Sigmoid colon (tissue), 7 donors: ENCODE results near the gene TTLL11. TPM values are rescaled to one million over a fixed set of nuclear protein-coding genes. Genes with fewer than 3 reads are reported as not detected.

Experiments used
- DNase-seq: peaks from one replicate; pipeline ENCODE4 v3.0.0-alpha.2; 2019
- H3K27ac ChIP-seq, 4 donors: fragments of 200-600 bp; sonication (generic); one replicate each; pipeline ENCODE4 v1.5.1; 2016 to 2019; ENCODE audit warnings: mild to moderate bottlenecking in 1 of 4
- H3K27me3 ChIP-seq, 3 donors: fragments of 200-600 bp; sonication (generic); one replicate each; pipeline ENCODE4 v1.5.1; 2019; ENCODE audit warnings: mild to moderate bottlenecking in 1 of 3
- H3K36me3 ChIP-seq, 4 donors: fragments of 200-600 bp; sonication (generic); one replicate each; pipeline ENCODE4 v1.5.1; 2016 to 2019
- H3K4me1 ChIP-seq, 4 donors: fragments of 200-600 bp; sonication (generic); one replicate each; pipeline ENCODE4 v1.5.1; 2017 to 2019
- H3K4me3 ChIP-seq, 4 donors: fragments of 200-600 bp; sonication (generic); one replicate each; pipeline ENCODE4 v1.5.1; 2017 to 2019; ENCODE audit warnings: mild to moderate bottlenecking in 2 of 4, moderate library complexity in 1 of 4
- H3K9me3 ChIP-seq, 4 donors: fragments of 200-600 bp in 3 of 4; sonication (generic) in 3 of 4; one replicate each; pipeline versions ENCODE4 v1.5.1 to v1.6.1; 2013 to 2019
- EP300 ChIP-seq, 4 donors: sonication (generic); formaldehyde crosslinking; IDR thresholded peaks; one replicate each; pipeline ENCODE4 v1.6.1; 2017; ENCODE audit warnings: antibody characterized with exemption in 4 of 4
- POLR2A ChIP-seq, 2 donors: fragments of 450-650 bp; IDR thresholded peaks; one replicate each; pipeline ENCODE4 v1.6.1; 2016; ENCODE audit warnings: antibody characterized with exemption in 2 of 2, mild to moderate bottlenecking in 2 of 2, moderate library complexity in 2 of 2
- POLR2AphosphoS5 ChIP-seq, 4 donors: sonication (generic); formaldehyde crosslinking; IDR thresholded peaks; one replicate each; pipeline ENCODE4 v1.6.1; 2017; ENCODE audit warnings: antibody characterized with exemption in 4 of 4
- WGBS, 2 donors: extraction: QIAGEN DNeasy Blood & Tissue Kit; methylation state at CpG; one replicate each; pipeline ENCODE4 v1.1.7; 2013; 5-methylcytosine and 5-hydroxymethylcytosine counted together
- intact Hi-C: fragments of 100-400 bp; cut with DNase I; formaldehyde crosslinking; loops from one replicate; pipeline ENCODE4 v1.15.1; 2023
- polyA plus RNA-seq, 3 donors: library from polyadenylated mRNA; stranded (reverse); fragments of 200-250 nt; gene quantifications; one replicate each; pipeline ENCODE4 v1.2.3, GENCODE V29; 2013
- total RNA-seq, 4 donors: library from RNA; depleted of rRNA; stranded (reverse); fragments of >200 nt; gene quantifications; one replicate each; pipeline ENCODE4 v1.1.0, GENCODE V29; 2016
- TF ChIP-seq, protein P1 (sequence below), 4 experiments: fragments of 450-650 bp in 3 of 4; fragments of 200-600 bp in 1 of 4; IDR thresholded peaks; one replicate each; pipeline ENCODE4 v1.5.1; 2016 to 2019; ENCODE audit warnings: antibody characterized with exemption in 4 of 4, mild to moderate bottlenecking in 3 of 4, moderate library complexity in 2 of 4
- donor health status: healthy with polysubstance abuse.
- donor health status: Bipolar disorder and iron deficiency.
- donor health status: healthy.

The TTLL11 gene
- total and polyA plus RNA-seq, 7 donors, result 4.2 to 40.7 (median 27.6) TPM

DNA sequence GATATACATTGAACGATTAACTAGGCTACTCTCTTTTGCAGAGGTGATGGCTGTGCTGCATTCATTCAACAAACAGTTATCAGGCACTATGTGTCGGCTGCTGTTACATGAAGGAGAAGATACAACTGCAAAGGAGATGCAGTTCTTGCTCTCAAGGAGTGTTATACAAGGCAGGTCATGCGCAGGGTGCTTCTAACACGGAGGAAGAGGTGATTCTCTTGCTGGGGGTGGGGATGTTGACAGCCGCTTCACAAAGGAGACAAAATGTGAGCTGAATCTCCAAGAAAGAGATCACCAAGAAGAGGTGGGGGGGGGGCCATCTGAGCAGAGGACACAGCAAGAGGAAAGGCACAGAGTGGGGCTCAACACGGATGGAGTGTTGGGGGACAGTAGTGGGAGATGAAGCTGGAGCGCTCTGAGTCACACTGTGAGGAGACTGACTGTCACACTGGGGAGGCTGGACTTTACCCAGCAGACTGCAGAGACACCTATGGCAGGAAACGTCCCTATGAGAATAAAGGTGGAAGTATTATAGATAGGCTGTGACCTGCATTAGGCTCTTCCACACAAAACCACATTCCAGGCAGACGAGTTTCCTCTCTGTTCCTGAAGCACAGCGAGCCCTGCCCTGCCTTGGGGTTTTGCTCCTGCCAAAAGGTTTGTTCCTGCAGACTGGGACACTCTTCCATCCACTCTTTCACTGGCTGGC is 45.6 kb upstream of the TTLL11 start:
- no peaks in the 10 kb centered on the region for H3K4me1 ChIP-seq
- intact Hi-C loops, result no loop called here
- H3K36me3 ChIP-seq, result peaks cover 6 to 24% (median 9%) of the 10 kb centered on the region in 4 donors
- no peak for DNase-seq
- no peak overlapping the region for H3K27ac ChIP-seq
- 59 to 81% methylated on average over 10 of the region's 10 CpGs for WGBS, 2 donors
- H3K9me3 ChIP-seq, result no peaks in the 10 kb centered on the region
- H3K27me3 ChIP-seq, result no peaks in the 10 kb centered on the region
- TF ChIP-seq POLR2AphosphoS5 (IDR thresholded peaks at IDR 0.05) (no peak), POLR2A (IDR thresholded peaks at IDR 0.05) (no peak), EP300 (IDR thresholded peaks at IDR 0.05) (no peak)
- TF ChIP-seq, protein P1, sequence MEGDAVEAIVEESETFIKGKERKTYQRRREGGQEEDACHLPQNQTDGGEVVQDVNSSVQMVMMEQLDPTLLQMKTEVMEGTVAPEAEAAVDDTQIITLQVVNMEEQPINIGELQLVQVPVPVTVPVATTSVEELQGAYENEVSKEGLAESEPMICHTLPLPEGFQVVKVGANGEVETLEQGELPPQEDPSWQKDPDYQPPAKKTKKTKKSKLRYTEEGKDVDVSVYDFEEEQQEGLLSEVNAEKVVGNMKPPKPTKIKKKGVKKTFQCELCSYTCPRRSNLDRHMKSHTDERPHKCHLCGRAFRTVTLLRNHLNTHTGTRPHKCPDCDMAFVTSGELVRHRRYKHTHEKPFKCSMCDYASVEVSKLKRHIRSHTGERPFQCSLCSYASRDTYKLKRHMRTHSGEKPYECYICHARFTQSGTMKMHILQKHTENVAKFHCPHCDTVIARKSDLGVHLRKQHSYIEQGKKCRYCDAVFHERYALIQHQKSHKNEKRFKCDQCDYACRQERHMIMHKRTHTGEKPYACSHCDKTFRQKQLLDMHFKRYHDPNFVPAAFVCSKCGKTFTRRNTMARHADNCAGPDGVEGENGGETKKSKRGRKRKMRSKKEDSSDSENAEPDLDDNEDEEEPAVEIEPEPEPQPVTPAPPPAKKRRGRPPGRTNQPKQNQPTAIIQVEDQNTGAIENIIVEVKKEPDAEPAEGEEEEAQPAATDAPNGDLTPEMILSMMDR (IDR thresholded peaks at IDR 0.05), result no peak
- no peak overlapping the region for H3K4me3 ChIP-seq

DNA sequence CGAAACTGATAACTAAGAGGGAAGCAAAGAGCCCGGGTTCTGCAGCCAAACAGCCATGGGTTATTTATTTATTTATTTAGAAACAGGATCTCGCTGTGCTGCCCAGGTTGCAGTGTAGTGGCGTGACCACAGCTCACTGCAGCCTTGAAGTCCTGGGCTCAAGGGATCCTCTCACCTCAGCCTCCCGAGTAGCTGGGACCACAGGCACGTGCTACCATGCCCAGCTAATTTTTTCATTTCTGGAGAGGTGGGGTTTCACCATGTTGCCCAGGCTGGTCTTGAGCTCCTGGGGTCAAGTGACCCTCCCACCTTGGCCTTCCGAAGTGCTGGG is 42.4 kb upstream of the TTLL11 start:
- TF ChIP-seq, protein P1 (IDR thresholded peaks at IDR 0.05), result no peak
- TF ChIP-seq POLR2AphosphoS5 (IDR thresholded peaks at IDR 0.05) (no peak), EP300 (IDR thresholded peaks at IDR 0.05) (no peak)
- WGBS, 2 donors, result 88 to 90% methylated on average over 7 of the region's 7 CpGs
- no peak overlapping the region for H3K4me3 ChIP-seq
- peak; percentile 36 for DNase-seq
- no peaks in the 10 kb centered on the region for H3K27me3 ChIP-seq
- intact Hi-C loops, result no loop called here
- H3K4me1 ChIP-seq, result peaks cover 0 to 12% (median 11%) of the 10 kb centered on the region in 4 donors
- H3K36me3 ChIP-seq, result no peaks in the 10 kb centered on the region
- no peak overlapping the region for H3K27ac ChIP-seq
- H3K9me3 ChIP-seq, result no peaks in the 10 kb centered on the region

DNA sequence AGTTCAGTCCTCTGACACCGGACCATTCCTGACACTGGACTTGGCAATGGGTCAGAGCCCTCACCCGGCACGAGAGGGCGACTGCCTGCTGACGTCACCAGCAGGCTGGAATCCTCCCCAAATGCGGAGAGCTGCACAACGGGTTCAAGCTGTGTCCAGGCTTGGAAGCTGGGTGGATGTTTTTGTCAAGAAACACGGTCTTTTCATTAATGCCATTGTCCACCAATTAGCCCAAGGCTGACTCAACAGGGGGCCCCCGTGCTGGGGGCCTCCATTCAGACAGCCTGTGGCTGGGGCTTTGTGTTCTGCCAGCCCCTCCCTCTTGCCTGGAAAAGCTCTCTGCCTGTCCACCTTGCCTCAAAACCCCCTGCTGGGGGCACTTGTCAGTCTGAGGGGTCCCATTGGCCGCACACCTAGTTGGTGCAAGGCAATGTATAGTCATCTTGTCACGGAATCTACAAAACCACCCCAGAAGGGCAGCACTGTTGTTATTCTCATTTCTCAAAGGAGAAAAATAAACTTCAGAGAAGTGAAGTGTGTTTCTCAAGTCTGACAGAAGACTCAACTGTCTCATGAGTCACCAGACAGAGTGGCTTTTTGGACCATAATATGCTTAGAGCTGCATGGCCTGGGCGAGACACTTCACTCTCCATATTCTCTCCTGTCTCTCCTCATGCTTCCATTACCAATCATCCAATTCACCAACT is 41.9 kb upstream of the TTLL11 start:
- DNase-seq, result peak; percentile 58
- TF ChIP-seq, protein P1 (IDR thresholded peaks at IDR 0.05), result no peak
- TF ChIP-seq EP300 (IDR thresholded peaks at IDR 0.05) (no peak), POLR2AphosphoS5 (IDR thresholded peaks at IDR 0.05) (no peak), POLR2A (IDR thresholded peaks at IDR 0.05) (no peak)
- Histone ChIP-seq H3K27me3 (no peaks in the 10 kb centered on the region), H3K4me1 (peaks cover 0 to 12% (median 11%) of the 10 kb centered on the region in 4 donors), H3K9me3 (no peaks in the 10 kb centered on the region), H3K27ac (no peak overlapping the region), H3K36me3 (no peaks in the 10 kb centered on the region), H3K4me3 (no peak overlapping the region)
- intact Hi-C loops, result no loop called here
- 70 to 77% methylated on average over 12 of the region's 12 CpGs for WGBS, 2 donors

DNA sequence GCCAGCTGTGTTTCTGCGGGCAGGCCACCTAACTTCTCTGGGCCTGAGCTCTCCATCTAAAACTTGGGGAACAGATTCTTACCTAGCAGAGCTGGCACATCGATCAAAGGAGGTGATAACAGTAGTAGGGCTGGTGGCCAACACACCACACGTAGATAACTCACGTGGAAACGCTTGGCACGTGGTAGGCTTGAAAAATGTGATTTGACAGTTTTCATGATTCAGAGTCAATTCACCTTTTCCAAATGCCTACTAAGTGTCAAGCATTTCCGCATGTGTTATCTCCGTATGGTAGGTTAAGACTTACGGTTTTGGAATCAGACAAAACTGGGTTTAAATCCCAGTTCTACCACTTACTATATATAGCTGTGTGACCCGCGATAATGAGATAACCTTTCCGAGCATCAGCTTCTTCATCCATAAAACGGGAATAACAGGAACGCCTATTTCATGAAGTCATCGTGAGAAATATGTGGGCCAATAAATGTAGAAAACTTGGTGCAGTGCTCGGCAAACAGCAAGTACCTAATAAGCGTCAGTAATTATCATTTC is 41.0 kb upstream of the TTLL11 start:
- no peak for TF ChIP-seq POLR2A (IDR thresholded peaks at IDR 0.05)
- TF ChIP-seq, protein P1 (IDR thresholded peaks at IDR 0.05), result no peak
- TF ChIP-seq EP300 (IDR thresholded peaks at IDR 0.05), result no peak
- TF ChIP-seq POLR2AphosphoS5 (IDR thresholded peaks at IDR 0.05), result no peak
- WGBS, 2 donors, result 85% methylated on average over 17 of the region's 17 CpGs
- intact Hi-C loops, result no loop called here
- Histone ChIP-seq H3K36me3 (no peaks in the 10 kb centered on the region), H3K27ac (no peak overlapping the region), H3K27me3 (no peaks in the 10 kb centered on the region), H3K4me1 (peaks cover 0 to 12% (median 11%) of the 10 kb centered on the region in 4 donors), H3K4me3 (no peak overlapping the region), H3K9me3 (no peaks in the 10 kb centered on the region)
- no peak for DNase-seq
